Measurements from ENCODE around the gene TNIK. TPM values are rescaled to one million over a fixed set of nuclear protein-coding genes. Genes with fewer than 3 reads are reported as not detected.

Gene TNIK
- total and polyA plus RNA-seq, 2 of the 13 experiments (the other 11 are each of a cell fraction or from before 2014, with no cell fraction given) = 0.15 to 0.22 TPM

DNA sequence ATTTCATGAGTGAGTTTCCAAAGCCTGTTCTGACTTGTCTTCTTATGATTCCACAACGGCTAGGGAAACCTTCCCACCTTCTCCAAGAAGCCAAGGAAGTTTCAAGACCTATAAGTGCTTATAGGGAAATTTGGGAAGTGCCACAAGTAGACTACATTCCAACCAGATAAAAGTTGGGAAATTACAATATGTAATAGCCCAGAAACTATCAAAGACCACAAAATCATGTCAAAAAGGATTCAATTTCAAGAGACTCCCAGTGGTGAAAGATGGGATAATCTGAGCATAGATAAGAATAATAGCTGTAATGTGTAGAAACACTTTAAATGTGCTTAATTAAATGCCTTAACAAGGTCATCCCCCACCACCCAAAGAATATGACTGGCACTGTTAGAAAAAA, 264.5 kb downstream of the TNIK start:
- FAIRE-seq (no peak), ATAC-seq (no peak), DNase-seq (ENCODE audit: low spot score) (no peak)
- Histone ChIP-seq H3K36me3 (replicated peaks in 1 of 2; ENCODE audit: control insufficient read depth in 1 of 2, insufficient read depth in 2 of 2, low read length in 2 of 2) (no peaks in the 10 kb centered on the region), H3K9me3 (ENCODE audit: low read length) (no peaks in the 10 kb centered on the region), H4K20me1 (ENCODE audit: insufficient read depth, low read length) (no peaks in the 10 kb centered on the region), H3K4me1 (ENCODE audit: insufficient read depth, low read length) (no peaks in the 10 kb centered on the region), H3K9ac (ENCODE audit: insufficient read depth, low read depth, low read length) (no peak overlapping the region), H3K79me2 (ENCODE audit: insufficient read depth, low read length) (no peaks in the 10 kb centered on the region), H2AFZ (ENCODE audit: low read length) (no peak overlapping the region), H3K27me3 (ENCODE audit: control insufficient read depth in 1 of 2, insufficient read depth in 2 of 2, low read length in 2 of 2) (no peaks in the 10 kb centered on the region), H3K4me3 (replicated peaks in 1 of 3; ENCODE audit: insufficient read depth in 1 of 3, low read depth in 2 of 3, low read length in 3 of 3) (no peak overlapping the region), H3K4me2 (ENCODE audit: low read depth, low read length) (no peak overlapping the region), H3K27ac (ENCODE audit: extremely low read length, insufficient read depth, low read length) (no peak overlapping the region)
- 6% methylated on average over 1 of the region's 1 CpG for WGBS (ENCODE audit: low lambda C conversion rate)
- in situ Hi-C loops (cut with HindIII; ENCODE audit: extremely low pct_ligation_motif_present, low pct_unique_long_range_greater_than_20kb) (no loop called here), intact Hi-C loops (cut with micrococcal nuclease; ENCODE audit: unreplicated experiment) (no loop called here)
- POLR2A ChIA-PET = no interaction called here
- CTCF ChIA-PET (ENCODE audit: low intra/inter-chr PET ratio, low total read pairs) = no interaction called here
- no TSS peak for BruUV-seq (replicated peaks)
- no peak for TF ChIP-seq SNAI1 (CRISPR knock-in tag; IDR thresholded peaks at IDR 0.05; ENCODE audit: borderline replicate concordance)
- TF ChIP-seq, protein P1, sequence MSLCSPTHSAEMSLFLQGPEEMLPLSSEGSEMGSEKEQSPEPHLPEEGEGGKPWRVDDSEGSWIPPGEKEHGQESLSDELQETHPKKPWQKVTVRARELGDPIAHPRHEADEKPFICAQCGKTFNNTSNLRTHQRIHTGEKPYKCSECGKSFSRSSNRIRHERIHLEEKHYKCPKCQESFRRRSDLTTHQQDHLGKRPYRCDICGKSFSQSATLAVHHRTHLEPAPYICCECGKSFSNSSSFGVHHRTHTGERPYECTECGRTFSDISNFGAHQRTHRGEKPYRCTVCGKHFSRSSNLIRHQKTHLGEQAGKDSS (CRISPR knock-in tag; IDR thresholded peaks at IDR 0.05; ENCODE audit: borderline replicate concordance, low read depth) = no peak
- TF ChIP-seq, protein P2, sequence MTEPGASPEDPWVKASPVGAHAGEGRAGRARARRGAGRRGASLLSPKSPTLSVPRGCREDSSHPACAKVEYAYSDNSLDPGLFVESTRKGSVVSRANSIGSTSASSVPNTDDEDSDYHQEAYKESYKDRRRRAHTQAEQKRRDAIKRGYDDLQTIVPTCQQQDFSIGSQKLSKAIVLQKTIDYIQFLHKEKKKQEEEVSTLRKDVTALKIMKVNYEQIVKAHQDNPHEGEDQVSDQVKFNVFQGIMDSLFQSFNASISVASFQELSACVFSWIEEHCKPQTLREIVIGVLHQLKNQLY (CRISPR knock-in tag; IDR thresholded peaks at IDR 0.05) = no peak
- TF ChIP-seq, protein P3, sequence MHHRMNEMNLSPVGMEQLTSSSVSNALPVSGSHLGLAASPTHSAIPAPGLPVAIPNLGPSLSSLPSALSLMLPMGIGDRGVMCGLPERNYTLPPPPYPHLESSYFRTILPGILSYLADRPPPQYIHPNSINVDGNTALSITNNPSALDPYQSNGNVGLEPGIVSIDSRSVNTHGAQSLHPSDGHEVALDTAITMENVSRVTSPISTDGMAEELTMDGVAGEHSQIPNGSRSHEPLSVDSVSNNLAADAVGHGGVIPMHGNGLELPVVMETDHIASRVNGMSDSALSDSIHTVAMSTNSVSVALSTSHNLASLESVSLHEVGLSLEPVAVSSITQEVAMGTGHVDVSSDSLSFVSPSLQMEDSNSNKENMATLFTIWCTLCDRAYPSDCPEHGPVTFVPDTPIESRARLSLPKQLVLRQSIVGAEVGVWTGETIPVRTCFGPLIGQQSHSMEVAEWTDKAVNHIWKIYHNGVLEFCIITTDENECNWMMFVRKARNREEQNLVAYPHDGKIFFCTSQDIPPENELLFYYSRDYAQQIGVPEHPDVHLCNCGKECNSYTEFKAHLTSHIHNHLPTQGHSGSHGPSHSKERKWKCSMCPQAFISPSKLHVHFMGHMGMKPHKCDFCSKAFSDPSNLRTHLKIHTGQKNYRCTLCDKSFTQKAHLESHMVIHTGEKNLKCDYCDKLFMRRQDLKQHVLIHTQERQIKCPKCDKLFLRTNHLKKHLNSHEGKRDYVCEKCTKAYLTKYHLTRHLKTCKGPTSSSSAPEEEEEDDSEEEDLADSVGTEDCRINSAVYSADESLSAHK (CRISPR knock-in tag; IDR thresholded peaks at IDR 0.05; ENCODE audit: borderline replicate concordance) = no peak
- no peak for TF ChIP-seq AKAP8 (CRISPR knock-in tag; IDR thresholded peaks at IDR 0.05)
- TF ChIP-seq ZNF441 (CRISPR knock-in tag; IDR thresholded peaks at IDR 0.05; ENCODE audit: borderline replicate concordance) = no peak
- TF ChIP-seq ZSCAN29 (CRISPR knock-in tag; conservative IDR thresholded peaks at IDR 0.05) = no peak
- TF ChIP-seq, protein P4, sequence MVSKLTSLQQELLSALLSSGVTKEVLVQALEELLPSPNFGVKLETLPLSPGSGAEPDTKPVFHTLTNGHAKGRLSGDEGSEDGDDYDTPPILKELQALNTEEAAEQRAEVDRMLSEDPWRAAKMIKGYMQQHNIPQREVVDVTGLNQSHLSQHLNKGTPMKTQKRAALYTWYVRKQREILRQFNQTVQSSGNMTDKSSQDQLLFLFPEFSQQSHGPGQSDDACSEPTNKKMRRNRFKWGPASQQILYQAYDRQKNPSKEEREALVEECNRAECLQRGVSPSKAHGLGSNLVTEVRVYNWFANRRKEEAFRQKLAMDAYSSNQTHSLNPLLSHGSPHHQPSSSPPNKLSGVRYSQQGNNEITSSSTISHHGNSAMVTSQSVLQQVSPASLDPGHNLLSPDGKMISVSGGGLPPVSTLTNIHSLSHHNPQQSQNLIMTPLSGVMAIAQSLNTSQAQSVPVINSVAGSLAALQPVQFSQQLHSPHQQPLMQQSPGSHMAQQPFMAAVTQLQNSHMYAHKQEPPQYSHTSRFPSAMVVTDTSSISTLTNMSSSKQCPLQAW (CRISPR knock-in tag; IDR thresholded peaks at IDR 0.05) = no peak
- TF ChIP-seq, protein P5, sequence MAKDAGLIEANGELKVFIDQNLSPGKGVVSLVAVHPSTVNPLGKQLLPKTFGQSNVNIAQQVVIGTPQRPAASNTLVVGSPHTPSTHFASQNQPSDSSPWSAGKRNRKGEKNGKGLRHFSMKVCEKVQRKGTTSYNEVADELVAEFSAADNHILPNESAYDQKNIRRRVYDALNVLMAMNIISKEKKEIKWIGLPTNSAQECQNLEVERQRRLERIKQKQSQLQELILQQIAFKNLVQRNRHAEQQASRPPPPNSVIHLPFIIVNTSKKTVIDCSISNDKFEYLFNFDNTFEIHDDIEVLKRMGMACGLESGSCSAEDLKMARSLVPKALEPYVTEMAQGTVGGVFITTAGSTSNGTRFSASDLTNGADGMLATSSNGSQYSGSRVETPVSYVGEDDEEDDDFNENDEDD (CRISPR knock-in tag; IDR thresholded peaks at IDR 0.05; ENCODE audit: borderline replicate concordance) = no peak
- no peak for TF ChIP-seq IKZF1 (IDR thresholded peaks at IDR 0.05)
- TF ChIP-seq EEA1 (CRISPR knock-in tag; IDR thresholded peaks at IDR 0.05; ENCODE audit: borderline replicate concordance) = no peak
- TF ChIP-seq ZMYM4 (CRISPR knock-in tag; IDR thresholded peaks at IDR 0.05) = no peak
- TF ChIP-seq, protein P6, sequence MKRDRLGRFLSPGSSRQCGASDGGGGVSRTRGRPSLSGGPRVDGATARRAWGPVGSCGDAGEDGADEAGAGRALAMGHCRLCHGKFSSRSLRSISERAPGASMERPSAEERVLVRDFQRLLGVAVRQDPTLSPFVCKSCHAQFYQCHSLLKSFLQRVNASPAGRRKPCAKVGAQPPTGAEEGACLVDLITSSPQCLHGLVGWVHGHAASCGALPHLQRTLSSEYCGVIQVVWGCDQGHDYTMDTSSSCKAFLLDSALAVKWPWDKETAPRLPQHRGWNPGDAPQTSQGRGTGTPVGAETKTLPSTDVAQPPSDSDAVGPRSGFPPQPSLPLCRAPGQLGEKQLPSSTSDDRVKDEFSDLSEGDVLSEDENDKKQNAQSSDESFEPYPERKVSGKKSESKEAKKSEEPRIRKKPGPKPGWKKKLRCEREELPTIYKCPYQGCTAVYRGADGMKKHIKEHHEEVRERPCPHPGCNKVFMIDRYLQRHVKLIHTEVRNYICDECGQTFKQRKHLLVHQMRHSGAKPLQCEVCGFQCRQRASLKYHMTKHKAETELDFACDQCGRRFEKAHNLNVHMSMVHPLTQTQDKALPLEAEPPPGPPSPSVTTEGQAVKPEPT (CRISPR knock-in tag; IDR thresholded peaks at IDR 0.05; ENCODE audit: low read depth) = no peak
- TF ChIP-seq, protein P7, sequence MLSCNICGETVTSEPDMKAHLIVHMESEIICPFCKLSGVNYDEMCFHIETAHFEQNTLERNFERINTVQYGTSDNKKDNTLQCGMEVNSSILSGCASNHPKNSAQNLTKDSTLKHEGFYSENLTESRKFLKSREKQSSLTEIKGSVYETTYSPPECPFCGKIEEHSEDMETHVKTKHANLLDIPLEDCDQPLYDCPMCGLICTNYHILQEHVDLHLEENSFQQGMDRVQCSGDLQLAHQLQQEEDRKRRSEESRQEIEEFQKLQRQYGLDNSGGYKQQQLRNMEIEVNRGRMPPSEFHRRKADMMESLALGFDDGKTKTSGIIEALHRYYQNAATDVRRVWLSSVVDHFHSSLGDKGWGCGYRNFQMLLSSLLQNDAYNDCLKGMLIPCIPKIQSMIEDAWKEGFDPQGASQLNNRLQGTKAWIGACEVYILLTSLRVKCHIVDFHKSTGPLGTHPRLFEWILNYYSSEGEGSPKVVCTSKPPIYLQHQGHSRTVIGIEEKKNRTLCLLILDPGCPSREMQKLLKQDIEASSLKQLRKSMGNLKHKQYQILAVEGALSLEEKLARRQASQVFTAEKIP (CRISPR knock-in tag; IDR thresholded peaks at IDR 0.05; ENCODE audit: borderline replicate concordance) = no peak

Measured in HepG2 (cell line).